ENCODE data around the gene MSANTD4. TPM values are rescaled to one million over a fixed set of nuclear protein-coding genes. Genes with fewer than 3 reads are reported as not detected.
A peak's percentile ranks its signal among the peaks of the same experiment; 100 is the strongest.

Gene MSANTD4
- total RNA-seq, 2 donors from 2014 or later: 11.5 to 22.5 TPM

GRCh38 chr11:106030609-106031008 is 8.6 kb upstream of the MSANTD4 start:
- Histone ChIP-seq H3K9me3 (no peaks in the 10 kb centered on the region), H3K4me3 (no peak overlapping the region), H3K27me3 (replicated peaks; ENCODE audit: insufficient read depth) (no peaks in the 10 kb centered on the region), H3K36me3 (no peaks in the 10 kb centered on the region), H3K4me1 (replicated peaks) (no peaks in the 10 kb centered on the region), H3K27ac (no peak overlapping the region)
- 57% methylated on average over 4 of the region's 4 CpGs for WGBS
- DNase-seq (ENCODE audit: low spot score): no peak
- intact Hi-C loops (cut with DNase I): no loop called here
- no peak for TF ChIP-seq POLR2A (IDR thresholded peaks at IDR 0.05)
- no peak for TF ChIP-seq CTCF (IDR thresholded peaks at IDR 0.05)
- no peak for TF ChIP-seq POLR2AphosphoS5 (IDR thresholded peaks at IDR 0.05)

- TF ChIP-seq POLR2A (IDR thresholded peaks at IDR 0.05) (no peak), CTCF (IDR thresholded peaks at IDR 0.05) (no peak), POLR2AphosphoS5 (IDR thresholded peaks at IDR 0.05) (no peak)
- 89% methylated on average over 7 of the region's 7 CpGs for WGBS
- Histone ChIP-seq H3K36me3 (no peaks in the 10 kb centered on the region), H3K27me3 (replicated peaks; ENCODE audit: insufficient read depth) (no peaks in the 10 kb centered on the region), H3K9me3 (no peaks in the 10 kb centered on the region), H3K27ac (peak overlapping the region in 1 of 2 donors; percentile 25), H3K4me3 (peak overlapping the region; percentile 70 to 83), H3K4me1 (replicated peaks) (no peaks in the 10 kb centered on the region)
- intact Hi-C loops (cut with DNase I): no loop called here
- DNase-seq (ENCODE audit: low spot score): no peak
Observed at GRCh38 chr11:106022795-106023275, 795 bp upstream of the MSANTD4 start.

GRCh38 chr11:106021181-106021966 is 666 bp downstream of the MSANTD4 start:
- H3K9me3 ChIP-seq: no peaks in the 10 kb centered on the region
- peak overlapping the region; percentile 58 to 70 for H3K27ac ChIP-seq
- no peaks in the 10 kb centered on the region for H3K4me1 ChIP-seq (replicated peaks)
- no peaks in the 10 kb centered on the region for H3K27me3 ChIP-seq (replicated peaks; ENCODE audit: insufficient read depth)
- WGBS: 17% methylated on average over 18 of the region's 18 CpGs
- intact Hi-C loops (cut with DNase I): loop anchor here (2.0 kb wide), 1 partner anchor 55 kb away; the partner anchor contains the start of genes AASDHPPT and KBTBD3
- DNase-seq (ENCODE audit: low spot score): no peak
- no peaks in the 10 kb centered on the region for H3K36me3 ChIP-seq
- no peak for TF ChIP-seq CTCF (IDR thresholded peaks at IDR 0.05)
- TF ChIP-seq POLR2A (IDR thresholded peaks at IDR 0.05): no peak
- no peak for TF ChIP-seq POLR2AphosphoS5 (IDR thresholded peaks at IDR 0.05)
- peak overlapping the region; percentile 70 to 83 for H3K4me3 ChIP-seq

- no peak for TF ChIP-seq CTCF (IDR thresholded peaks at IDR 0.05)
- TF ChIP-seq POLR2A (IDR thresholded peaks at IDR 0.05): no peak
- no peak for TF ChIP-seq POLR2AphosphoS5 (IDR thresholded peaks at IDR 0.05)
- Histone ChIP-seq H3K27ac (no peak overlapping the region), H3K4me1 (replicated peaks) (no peaks in the 10 kb centered on the region), H3K4me3 (no peak overlapping the region), H3K36me3 (no peaks in the 10 kb centered on the region), H3K27me3 (replicated peaks; ENCODE audit: insufficient read depth) (no peaks in the 10 kb centered on the region), H3K9me3 (no peaks in the 10 kb centered on the region)
- WGBS: 66% methylated on average over 2 of the region's 2 CpGs
- intact Hi-C loops (cut with DNase I): no loop called here
- DNase-seq (ENCODE audit: low spot score): no peak
Observed at GRCh38 chr11:106017093-106017492, 4.9 kb downstream of the MSANTD4 start.

GRCh38 chr11:106015066-106015465 is 7.0 kb downstream of the MSANTD4 start:
- no peaks in the 10 kb centered on the region for H3K36me3 ChIP-seq
- H3K27me3 ChIP-seq (replicated peaks; ENCODE audit: insufficient read depth): no peaks in the 10 kb centered on the region
- intact Hi-C loops (cut with DNase I): no loop called here
- WGBS: 58% methylated on average over 2 of the region's 2 CpGs
- TF ChIP-seq POLR2A (IDR thresholded peaks at IDR 0.05): no peak
- TF ChIP-seq CTCF (IDR thresholded peaks at IDR 0.05): no peak
- no peak for TF ChIP-seq POLR2AphosphoS5 (IDR thresholded peaks at IDR 0.05)
- no peaks in the 10 kb centered on the region for H3K4me1 ChIP-seq (replicated peaks)
- H3K4me3 ChIP-seq: no peak overlapping the region
- DNase-seq (ENCODE audit: low spot score): no peak
- H3K27ac ChIP-seq: no peak overlapping the region
- H3K9me3 ChIP-seq: no peaks in the 10 kb centered on the region

Measured in prostate gland (tissue), 2 donors.